IPS-NIHi11 (cell line): ENCODE measurements around the gene GREB1.

Experiments used
- DNase-seq: peaks from one replicate; pipeline ENCODE4 v3.0.0; 2012; ENCODE audit warnings: mixed read lengths, low spot score

Gene GREB1

GRCh38 chr2:11665510-11666362, 131.9 kb downstream of the GREB1 start:
- DNase-seq = no peak

GRCh38 chr2:11667194-11667593, 133.3 kb downstream of the GREB1 start:
- no peak for DNase-seq

- DNase-seq = no peak
Observed at GRCh38 chr2:11667866-11668637, 134.2 kb downstream of the GREB1 start.

- DNase-seq = peak; percentile 98
Observed at GRCh38 chr2:11669454-11670291, 135.8 kb downstream of the GREB1 start, which contains the start of gene NTSR2. TSS of gene NTSR2 (minus strand) at chr2:11670195. CDS start at chr2:11670129, 66 bp downstream.

- no peak for DNase-seq
Observed at GRCh38 chr2:11672407-11672806, 138.6 kb downstream of the GREB1 start.

GRCh38 chr2:11674983-11675382, 141.1 kb downstream of the GREB1 start:
- DNase-seq = no peak

GRCh38 chr2:11675423-11676112, 141.7 kb downstream of the GREB1 start:
- DNase-seq = no peak

- no peak for DNase-seq
Observed at GRCh38 chr2:11676640-11677039, 142.8 kb downstream of the GREB1 start.

GRCh38 chr2:11677136-11678055, 143.6 kb downstream of the GREB1 start:
- DNase-seq = peak; percentile 50

- no peak for DNase-seq
Observed at GRCh38 chr2:11678306-11678960, 144.6 kb downstream of the GREB1 start.

GRCh38 chr2:11679016-11679415, 145.2 kb downstream of the GREB1 start:
- DNase-seq = no peak

GRCh38 chr2:11679486-11680181, 145.8 kb downstream of the GREB1 start:
- no peak for DNase-seq

- DNase-seq = no peak
Observed at GRCh38 chr2:11680182-11680900, 146.5 kb downstream of the GREB1 start.

GRCh38 chr2:11680901-11681721, 147.3 kb downstream of the GREB1 start:
- no peak for DNase-seq

GRCh38 chr2:11681722-11682589, 148.1 kb downstream of the GREB1 start:
- peak; percentile 96 for DNase-seq

GRCh38 chr2:11682590-11682915, 148.7 kb downstream of the GREB1 start:
- DNase-seq = no peak

GRCh38 chr2:11683476-11683875, 149.6 kb downstream of the GREB1 start:
- peak; percentile 47 for DNase-seq
